Activated T-helper 2 cell treated with anti-CD3 and anti-CD28 coated beads, Interferon-gamma antibody, Interleukin-2, Interleukin-4, amounts not matched to agents 10 μg/mL and 5 μg/mL and 100 μg/mL, durations not matched to agents 14 hours and 24 hours and 36 hours (primary cell): ENCODE results near the gene MYO7A. TPM values are rescaled to one million over a fixed set of nuclear protein-coding genes. Genes with fewer than 3 reads are reported as not detected.

Experiments used
- DNase-seq: peaks from one replicate; pipeline ENCODE4 v3.0.0; 2021; ENCODE audit warnings: low spot score
- H3K27ac Mint-ChIP-seq: one replicate; pipeline ENCODE4 v1.8.0; 2021; ENCODE audit warnings: mixed read lengths
- H3K27me3 Mint-ChIP-seq: one replicate; pipeline ENCODE4 v1.8.0; 2021; ENCODE audit warnings: low read depth, mixed read lengths
- H3K36me3 Mint-ChIP-seq: one replicate; pipeline ENCODE4 v1.8.0; 2021; ENCODE audit warnings: low read depth, mixed read lengths
- H3K4me1 Mint-ChIP-seq: one replicate; pipeline ENCODE4 v1.8.0; 2021; ENCODE audit warnings: low read depth, mixed read lengths
- H3K4me3 Mint-ChIP-seq: one replicate; pipeline ENCODE4 v1.8.0; 2021; ENCODE audit warnings: low read depth, mild to moderate bottlenecking, moderate library complexity, mixed read lengths
- H3K9me3 Mint-ChIP-seq: one replicate; pipeline ENCODE4 v1.8.0; 2021; ENCODE audit warnings: mixed read lengths
- intact Hi-C: fragments of 100-400 bp; cut with micrococcal nuclease; formaldehyde crosslinking; loops from one replicate; pipeline ENCODE4 v1.15.1; 2023
- total RNA-seq: library from RNA; stranded (reverse); gene quantifications from 2 replicates; pipeline ENCODE4 v1.2.3, GENCODE V29; 2022

The MYO7A gene
- total RNA-seq, 1 donor from 2014 or later, result 0.30 TPM

GRCh38 chr11:77152846-77153245 is 24.8 kb downstream of the MYO7A start:
- Mint-ChIP-seq H3K4me3 (peak overlapping the region; percentile 17), H3K9me3 (no peaks in the 10 kb centered on the region), H3K36me3 (no peaks in the 10 kb centered on the region), H3K4me1 (peaks cover 36% of the 10 kb centered on the region), H3K27ac (peak overlapping the region; percentile 22), H3K27me3 (peaks cover 4% of the 10 kb centered on the region)
- intact Hi-C loops, result loop anchor here (2.0 kb wide), 1 partner anchor 16 kb away; no protein-coding TSS in a partner anchor
- DNase-seq, result no peak

- Mint-ChIP-seq H3K4me3 (no peak overlapping the region), H3K9me3 (no peaks in the 10 kb centered on the region), H3K27ac (no peak overlapping the region), H3K36me3 (no peaks in the 10 kb centered on the region), H3K4me1 (peaks cover 30% of the 10 kb centered on the region), H3K27me3 (peaks cover 2% of the 10 kb centered on the region)
- DNase-seq, result no peak
- intact Hi-C loops, result loop anchor here (2.0 kb wide), 1 partner anchor 17 kb away; no protein-coding TSS in a partner anchor
Observed at GRCh38 chr11:77153276-77154185, 25.5 kb downstream of the MYO7A start.

- peaks cover 28% of the 10 kb centered on the region for H3K4me1 Mint-ChIP-seq
- intact Hi-C loops, result no loop called here
- no peak overlapping the region for H3K4me3 Mint-ChIP-seq
- H3K9me3 Mint-ChIP-seq, result no peaks in the 10 kb centered on the region
- H3K27me3 Mint-ChIP-seq, result peaks cover 5% of the 10 kb centered on the region
- DNase-seq, result no peak
- no peak overlapping the region for H3K27ac Mint-ChIP-seq
- no peaks in the 10 kb centered on the region for H3K36me3 Mint-ChIP-seq
Observed at GRCh38 chr11:77154381-77155081, 26.5 kb downstream of the MYO7A start.

GRCh38 chr11:77155082-77155475 is 27.0 kb downstream of the MYO7A start:
- H3K27me3 Mint-ChIP-seq, result peaks cover 5% of the 10 kb centered on the region
- no peak for DNase-seq
- no peaks in the 10 kb centered on the region for H3K36me3 Mint-ChIP-seq
- H3K9me3 Mint-ChIP-seq, result no peaks in the 10 kb centered on the region
- H3K27ac Mint-ChIP-seq, result no peak overlapping the region
- H3K4me1 Mint-ChIP-seq, result peaks cover 28% of the 10 kb centered on the region
- no peak overlapping the region for H3K4me3 Mint-ChIP-seq
- intact Hi-C loops, result no loop called here

GRCh38 chr11:77155556-77156130 is 27.6 kb downstream of the MYO7A start:
- H3K27me3 Mint-ChIP-seq, result peaks cover 5% of the 10 kb centered on the region
- H3K4me3 Mint-ChIP-seq, result no peak overlapping the region
- peaks cover 28% of the 10 kb centered on the region for H3K4me1 Mint-ChIP-seq
- H3K36me3 Mint-ChIP-seq, result no peaks in the 10 kb centered on the region
- intact Hi-C loops, result no loop called here
- DNase-seq, result no peak
- no peak overlapping the region for H3K27ac Mint-ChIP-seq
- no peaks in the 10 kb centered on the region for H3K9me3 Mint-ChIP-seq

GRCh38 chr11:77156396-77157195 is 28.6 kb downstream of the MYO7A start:
- Mint-ChIP-seq H3K27me3 (peaks cover 5% of the 10 kb centered on the region), H3K4me1 (peaks cover 24% of the 10 kb centered on the region), H3K27ac (no peak overlapping the region), H3K36me3 (no peaks in the 10 kb centered on the region), H3K9me3 (no peaks in the 10 kb centered on the region), H3K4me3 (no peak overlapping the region)
- intact Hi-C loops, result no loop called here
- no peak for DNase-seq

- Mint-ChIP-seq H3K27me3 (peaks cover 5% of the 10 kb centered on the region), H3K27ac (no peak overlapping the region), H3K4me1 (peaks cover 9% of the 10 kb centered on the region), H3K4me3 (no peak overlapping the region), H3K9me3 (no peaks in the 10 kb centered on the region), H3K36me3 (no peaks in the 10 kb centered on the region)
- no peak for DNase-seq
- intact Hi-C loops, result no loop called here
Observed at GRCh38 chr11:77158041-77158695, 30.1 kb downstream of the MYO7A start.

- no peaks in the 10 kb centered on the region for H3K36me3 Mint-ChIP-seq
- no peak overlapping the region for H3K27ac Mint-ChIP-seq
- DNase-seq, result no peak
- H3K27me3 Mint-ChIP-seq, result peaks cover 5% of the 10 kb centered on the region
- no peaks in the 10 kb centered on the region for H3K9me3 Mint-ChIP-seq
- peaks cover 4% of the 10 kb centered on the region for H3K4me1 Mint-ChIP-seq
- intact Hi-C loops, result no loop called here
- H3K4me3 Mint-ChIP-seq, result no peak overlapping the region
Observed at GRCh38 chr11:77159219-77159936, 31.3 kb downstream of the MYO7A start.

- Mint-ChIP-seq H3K9me3 (no peaks in the 10 kb centered on the region), H3K36me3 (no peaks in the 10 kb centered on the region), H3K4me3 (no peak overlapping the region), H3K27ac (no peak overlapping the region), H3K27me3 (peaks cover 5% of the 10 kb centered on the region), H3K4me1 (peaks cover 2% of the 10 kb centered on the region)
- no peak for DNase-seq
- intact Hi-C loops, result no loop called here
Observed at GRCh38 chr11:77159937-77160495, 32.0 kb downstream of the MYO7A start.

GRCh38 chr11:77163271-77163670 is 35.2 kb downstream of the MYO7A start:
- no peak overlapping the region for H3K4me3 Mint-ChIP-seq
- H3K36me3 Mint-ChIP-seq, result no peaks in the 10 kb centered on the region
- no peaks in the 10 kb centered on the region for H3K4me1 Mint-ChIP-seq
- no peak overlapping the region for H3K27ac Mint-ChIP-seq
- no peak for DNase-seq
- intact Hi-C loops, result no loop called here
- H3K27me3 Mint-ChIP-seq, result peaks cover 5% of the 10 kb centered on the region
- H3K9me3 Mint-ChIP-seq, result no peaks in the 10 kb centered on the region

- no peak for DNase-seq
Observed at GRCh38 chr11:77165066-77165465, 37.0 kb downstream of the MYO7A start.

More at GRCh38 chr11:77165066-77165465, 37.0 kb downstream of the MYO7A start:
- Mint-ChIP-seq H3K9me3 (no peaks in the 10 kb centered on the region), H3K4me1 (no peaks in the 10 kb centered on the region), H3K27me3 (no peaks in the 10 kb centered on the region), H3K4me3 (no peak overlapping the region), H3K27ac (no peak overlapping the region), H3K36me3 (no peaks in the 10 kb centered on the region)
- intact Hi-C loops, result no loop called here
